ENCODE results near the gene NKAPL.

Gene NKAPL

DNA sequence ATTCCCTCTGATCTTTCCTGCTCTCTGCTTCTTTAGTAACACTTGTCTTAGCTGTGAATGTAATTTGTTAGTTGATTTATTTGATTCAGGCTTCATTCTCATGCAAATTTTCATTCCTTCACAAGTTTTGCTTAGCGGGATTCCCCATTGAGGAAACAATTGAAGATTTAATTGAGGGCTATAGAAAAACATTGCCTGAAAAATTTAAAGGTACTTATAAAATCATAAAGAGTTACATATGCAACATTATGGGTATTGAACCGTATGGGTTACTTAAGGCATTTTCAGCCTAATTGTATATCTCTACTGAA, 45.9 kb upstream of the NKAPL start:
- Histone ChIP-seq H4K20me1 (ENCODE audit: insufficient read depth) (no peaks in the 10 kb centered on the region), H3K4me1 (ENCODE audit: low read depth, poor library complexity, severe bottlenecking) (no peaks in the 10 kb centered on the region), H3K27ac (no peak overlapping the region), H3K4me3 (IDR thresholded peaks at IDR 0.05; ENCODE audit: insufficient read depth, low read depth, low read length) (no peak overlapping the region), H3K27me3 (ENCODE audit: insufficient read depth, low read depth) (no peaks in the 10 kb centered on the region), H2AFZ (ENCODE audit: low read depth) (no peak overlapping the region), H3K79me2 (ENCODE audit: insufficient read depth, low read depth) (no peaks in the 10 kb centered on the region), H3K36me3 (ENCODE audit: insufficient read depth) (no peaks in the 10 kb centered on the region), H3K9ac (no peak overlapping the region), H3K4me2 (peak overlapping the region; percentile 29; the same call in 1 of the 2 replicates)
- TF ChIP-seq, protein P1, sequence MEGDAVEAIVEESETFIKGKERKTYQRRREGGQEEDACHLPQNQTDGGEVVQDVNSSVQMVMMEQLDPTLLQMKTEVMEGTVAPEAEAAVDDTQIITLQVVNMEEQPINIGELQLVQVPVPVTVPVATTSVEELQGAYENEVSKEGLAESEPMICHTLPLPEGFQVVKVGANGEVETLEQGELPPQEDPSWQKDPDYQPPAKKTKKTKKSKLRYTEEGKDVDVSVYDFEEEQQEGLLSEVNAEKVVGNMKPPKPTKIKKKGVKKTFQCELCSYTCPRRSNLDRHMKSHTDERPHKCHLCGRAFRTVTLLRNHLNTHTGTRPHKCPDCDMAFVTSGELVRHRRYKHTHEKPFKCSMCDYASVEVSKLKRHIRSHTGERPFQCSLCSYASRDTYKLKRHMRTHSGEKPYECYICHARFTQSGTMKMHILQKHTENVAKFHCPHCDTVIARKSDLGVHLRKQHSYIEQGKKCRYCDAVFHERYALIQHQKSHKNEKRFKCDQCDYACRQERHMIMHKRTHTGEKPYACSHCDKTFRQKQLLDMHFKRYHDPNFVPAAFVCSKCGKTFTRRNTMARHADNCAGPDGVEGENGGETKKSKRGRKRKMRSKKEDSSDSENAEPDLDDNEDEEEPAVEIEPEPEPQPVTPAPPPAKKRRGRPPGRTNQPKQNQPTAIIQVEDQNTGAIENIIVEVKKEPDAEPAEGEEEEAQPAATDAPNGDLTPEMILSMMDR (conservative IDR thresholded peaks at IDR 0.05; ENCODE audit: low read depth, low read length) = no peak

DNA sequence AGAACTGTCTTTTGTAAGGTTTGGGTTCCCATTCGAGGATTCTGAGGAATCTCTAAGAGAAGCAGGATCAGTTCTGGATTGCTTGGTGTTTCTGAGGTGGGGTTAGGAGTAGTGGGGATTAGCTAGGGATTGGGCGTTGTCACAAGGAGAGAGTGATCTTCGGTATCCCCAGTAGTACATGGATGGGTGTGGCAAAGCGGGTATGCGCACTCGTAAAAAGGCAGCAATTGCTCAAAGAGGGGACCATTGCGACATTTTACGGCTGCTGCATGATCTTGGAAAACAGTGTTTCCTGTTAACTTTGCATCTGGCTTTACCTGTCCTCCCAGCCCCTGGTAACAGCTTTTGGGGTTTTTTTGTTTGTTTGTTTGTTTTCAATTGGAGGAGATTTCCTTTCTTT, 43.7 kb upstream of the NKAPL start:
- Histone ChIP-seq H3K4me1 (ENCODE audit: low read depth, poor library complexity, severe bottlenecking) (no peaks in the 10 kb centered on the region), H3K79me2 (ENCODE audit: insufficient read depth, low read depth) (no peaks in the 10 kb centered on the region), H3K27me3 (ENCODE audit: insufficient read depth, low read depth) (no peaks in the 10 kb centered on the region), H2AFZ (ENCODE audit: low read depth) (no peak overlapping the region), H3K9ac (no peak overlapping the region), H3K4me3 (IDR thresholded peaks at IDR 0.05; ENCODE audit: insufficient read depth, low read depth, low read length) (no peak overlapping the region), H3K4me2 (no peak overlapping the region), H4K20me1 (ENCODE audit: insufficient read depth) (no peaks in the 10 kb centered on the region), H3K36me3 (ENCODE audit: insufficient read depth) (no peaks in the 10 kb centered on the region), H3K27ac (no peak overlapping the region)
- TF ChIP-seq, protein P1 (conservative IDR thresholded peaks at IDR 0.05; ENCODE audit: low read depth, low read length) = no peak

DNA sequence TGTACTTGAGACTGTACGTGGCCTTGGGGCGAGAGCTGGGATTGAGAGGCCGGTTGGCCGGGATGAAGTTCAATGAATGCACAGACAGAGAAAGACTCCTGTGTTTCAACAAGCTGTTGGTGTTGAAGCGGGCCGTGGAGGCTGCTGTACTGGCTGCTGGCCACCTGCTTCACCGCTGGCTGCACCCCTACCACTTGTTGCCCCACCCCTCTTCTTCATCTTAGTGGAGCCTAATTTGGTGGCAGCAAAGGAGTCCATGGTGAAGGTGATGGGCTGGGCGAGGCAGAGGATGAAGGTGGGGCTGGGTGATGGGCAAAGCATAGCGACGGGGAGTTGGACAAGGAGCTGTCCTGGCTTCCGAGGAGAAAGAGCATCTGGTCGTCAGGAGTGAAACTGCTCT, 41.2 kb upstream of the NKAPL start:
- no peak overlapping the region; the same call in 1 of the 2 replicates for H3K4me2 ChIP-seq
- no peaks in the 10 kb centered on the region for H4K20me1 ChIP-seq (ENCODE audit: insufficient read depth)
- no peaks in the 10 kb centered on the region for H3K27me3 ChIP-seq (ENCODE audit: insufficient read depth, low read depth)
- H3K4me3 ChIP-seq (IDR thresholded peaks at IDR 0.05; ENCODE audit: insufficient read depth, low read depth, low read length) = no peak overlapping the region
- no peak overlapping the region for H3K9ac ChIP-seq
- no peaks in the 10 kb centered on the region for H3K4me1 ChIP-seq (ENCODE audit: low read depth, poor library complexity, severe bottlenecking)
- no peak overlapping the region for H3K27ac ChIP-seq
- no peaks in the 10 kb centered on the region for H3K79me2 ChIP-seq (ENCODE audit: insufficient read depth, low read depth)
- no peaks in the 10 kb centered on the region for H3K36me3 ChIP-seq (ENCODE audit: insufficient read depth)
- TF ChIP-seq, protein P1 (conservative IDR thresholded peaks at IDR 0.05; ENCODE audit: low read depth, low read length) = no peak
- H2AFZ ChIP-seq (ENCODE audit: low read depth) = peak overlapping the region; percentile 97; the same call in 1 of the 2 replicates

DNA sequence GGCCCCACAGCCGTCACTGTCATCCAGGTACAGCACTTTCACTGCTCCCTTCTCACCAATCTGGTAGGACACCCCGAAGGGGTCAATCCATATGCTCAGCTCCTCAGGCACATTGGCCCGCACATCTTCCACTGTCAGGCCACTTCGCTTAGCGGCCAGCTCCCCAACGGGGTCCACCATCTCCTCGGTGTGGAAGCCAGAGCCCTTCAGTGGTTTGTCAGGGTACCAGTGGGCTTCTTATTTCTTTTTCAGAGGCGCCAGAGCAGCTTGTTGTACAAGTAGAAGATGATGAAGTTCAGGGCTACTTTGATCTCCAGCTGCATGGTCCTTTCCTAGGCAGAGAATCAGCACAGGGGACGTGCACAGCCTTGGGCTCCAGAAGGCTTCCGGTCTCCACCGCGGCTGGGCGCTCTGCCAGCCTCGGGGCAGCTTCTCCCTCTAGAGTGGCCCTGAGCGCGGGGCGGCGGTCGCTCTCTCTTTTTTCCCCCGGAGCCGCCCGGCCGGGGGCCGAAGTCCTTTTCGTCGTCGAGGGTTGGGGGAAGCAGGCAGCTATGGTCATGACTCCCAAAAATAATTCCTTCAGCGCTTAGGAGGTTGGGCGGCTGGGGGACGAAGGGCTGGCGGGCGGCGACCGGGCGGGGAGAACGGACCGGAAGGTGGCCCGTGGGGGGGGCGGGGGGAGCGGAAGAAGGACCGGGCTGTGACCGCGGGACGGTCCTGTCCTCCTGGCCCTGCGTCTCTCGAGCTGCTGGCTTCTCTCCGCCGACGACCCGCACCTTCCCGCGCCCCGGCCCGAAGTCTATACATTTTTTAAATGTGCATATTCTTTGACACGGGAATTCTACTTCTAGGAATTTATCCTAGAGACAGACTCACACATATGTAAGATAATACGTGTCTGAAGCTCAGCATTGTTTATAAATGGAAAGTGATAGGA, 40.5 kb upstream of the NKAPL start:
- Histone ChIP-seq H3K27ac (no peak overlapping the region), H2AFZ (ENCODE audit: low read depth) (peak overlapping the region; percentile 97)

More for the DNA sequence above, 40.5 kb upstream of the NKAPL start:
- H3K79me2 ChIP-seq (ENCODE audit: insufficient read depth, low read depth) = no peaks in the 10 kb centered on the region
- no peaks in the 10 kb centered on the region; the same call in 1 of the 2 replicates for H3K27me3 ChIP-seq (ENCODE audit: insufficient read depth, low read depth)
- H3K36me3 ChIP-seq (ENCODE audit: insufficient read depth) = no peaks in the 10 kb centered on the region
- no peaks in the 10 kb centered on the region for H3K4me1 ChIP-seq (ENCODE audit: low read depth, poor library complexity, severe bottlenecking)
- peak overlapping the region; percentile 59 for H3K4me2 ChIP-seq
- TF ChIP-seq, protein P1 (conservative IDR thresholded peaks at IDR 0.05; ENCODE audit: low read depth, low read length) = no peak
- peak overlapping the region; percentile 50; the same call in 1 of the 2 replicates for H3K9ac ChIP-seq
- no peak overlapping the region for H3K4me3 ChIP-seq (IDR thresholded peaks at IDR 0.05; ENCODE audit: insufficient read depth, low read depth, low read length)
- no peaks in the 10 kb centered on the region for H4K20me1 ChIP-seq (ENCODE audit: insufficient read depth)

Data from KMS-11 (cell line).